HEK293 (cell line): ENCODE results near the gene KMO.

Source experiments
- CTCF ChIA-PET: fragments of 350-600 bp; formaldehyde crosslinking; extraction: SDS; loops from one replicate; lab custom pipeline; 2021; ENCODE audit warnings: antibody characterized with exemption; lab: Yijun Ruan, JAX
- POLR2A ChIA-PET: fragments of 300-600 bp; formaldehyde crosslinking; extraction: SDS; loops from one replicate; lab custom pipeline; 2020; ENCODE audit warnings: antibody characterized with exemption, inconsistent platforms; lab: Yijun Ruan, JAX
- H3K27ac ChIP-seq: fragments of 200-500 bp; sonication (Bioruptor generic); 2 replicates; pipeline ENCODE4 v1.5.1; 2014; ENCODE audit warnings: low read depth, low read length, control low read depth, inconsistent platforms; ENCODE audit errors: extremely low read depth
- H3K36me3 ChIP-seq, 2 experiments: fragments of 200-500 bp in 1 of 2; sonication (Bioruptor generic) in 1 of 2; 1 replicate in 1 of 2; 2 replicates in 1 of 2; pipeline ENCODE4 v1.5.1; 2014 to 2017; ENCODE audit warnings: inconsistent platforms in 2 of 2, low read length in 2 of 2; ENCODE audit not compliant: control insufficient read depth in 2 of 2, insufficient read depth in 1 of 2
- H3K4me1 ChIP-seq: fragments of 200-500 bp; sonication (Bioruptor generic); 2 replicates; pipeline ENCODE4 v1.5.1; 2014; ENCODE audit warnings: mild to moderate bottlenecking, low read length, inconsistent platforms; ENCODE audit not compliant: control insufficient read depth, insufficient read depth
- H3K4me3 ChIP-seq: 2 replicates; pipeline ENCODE4 v1.5.1; 2011; ENCODE audit warnings: low read depth, mild to moderate bottlenecking, control low read depth, low read length, moderate library complexity
- H3K9me3 ChIP-seq: fragments of 200-500 bp; sonication (Bioruptor generic); 2 replicates; pipeline ENCODE4 v1.5.1; 2014; ENCODE audit warnings: low read depth, low read length, inconsistent platforms; ENCODE audit not compliant: control insufficient read depth, insufficient read depth
- GLI2 ChIP-seq: fragments of 450-650 bp; formaldehyde crosslinking; IDR thresholded peaks from 2 replicates; pipeline ENCODE4; 2017; ENCODE audit warnings: missing biosample characterization, missing genetic modification characterization, low read depth, borderline replicate concordance
- GLIS1 ChIP-seq: fragments of 450-650 bp; formaldehyde crosslinking; IDR thresholded peaks from 2 replicates; pipeline ENCODE4 v1.5.1; 2016; ENCODE audit warnings: missing biosample characterization, missing genetic modification characterization
- IKZF3 ChIP-seq: fragments of 450-650 bp; IDR thresholded peaks from 2 replicates; pipeline ENCODE4 v1.5.0; 2018; ENCODE audit warnings: missing biosample characterization, mild to moderate bottlenecking, missing genetic modification characterization, moderate library complexity
- REPIN1 ChIP-seq: fragments of 450-650 bp; formaldehyde crosslinking; IDR thresholded peaks from 2 replicates; pipeline ENCODE4 v1.5.1; 2017; ENCODE audit warnings: missing biosample characterization, missing genetic modification characterization, low read depth
- SALL2 ChIP-seq: fragments of 450-650 bp; formaldehyde crosslinking; IDR thresholded peaks from 2 replicates; pipeline ENCODE4 v1.5.0; 2017; ENCODE audit warnings: missing biosample characterization, mild to moderate bottlenecking, missing genetic modification characterization, borderline replicate concordance
- SP7 ChIP-seq: fragments of 450-650 bp; formaldehyde crosslinking; IDR thresholded peaks from 2 replicates; pipeline ENCODE4 v1.5.1; 2016; ENCODE audit warnings: missing biosample characterization, missing genetic modification characterization
- YY1 ChIP-seq: fragments of 450-650 bp; formaldehyde crosslinking; IDR thresholded peaks from 2 replicates; pipeline ENCODE4 v1.5.1; 2018; ENCODE audit warnings: missing biosample characterization, missing genetic modification characterization
- ZBTB48 ChIP-seq: fragments of 450-650 bp; formaldehyde crosslinking; IDR thresholded peaks from 2 replicates; pipeline ENCODE4 v1.5.1; 2016; ENCODE audit warnings: missing biosample characterization, missing genetic modification characterization
- ZNF114 ChIP-seq: fragments of 450-650 bp; formaldehyde crosslinking; IDR thresholded peaks from 2 replicates; pipeline ENCODE4 v1.5.0; 2017; ENCODE audit warnings: missing biosample characterization, missing genetic modification characterization
- ZNF133 ChIP-seq: fragments of 450-650 bp; formaldehyde crosslinking; IDR thresholded peaks from 2 replicates; pipeline ENCODE4 v1.5.1; 2016; ENCODE audit warnings: missing biosample characterization, missing genetic modification characterization
- ZNF202 ChIP-seq: fragments of 450-650 bp; formaldehyde crosslinking; IDR thresholded peaks from 2 replicates; pipeline ENCODE4 v1.5.1; 2016; ENCODE audit warnings: missing biosample characterization, missing genetic modification characterization, borderline replicate concordance
- ZNF211 ChIP-seq: fragments of 450-650 bp; formaldehyde crosslinking; IDR thresholded peaks from 2 replicates; pipeline ENCODE4 v1.5.1; 2016; ENCODE audit warnings: low read depth, missing biosample characterization, missing genetic modification characterization
- ZNF354C ChIP-seq: fragments of 450-650 bp; formaldehyde crosslinking; IDR thresholded peaks from 2 replicates; pipeline ENCODE4 v1.5.1; 2016; ENCODE audit warnings: missing biosample characterization, missing genetic modification characterization, low read depth, borderline replicate concordance
- ZNF37A ChIP-seq: fragments of 450-650 bp; IDR thresholded peaks from 2 replicates; pipeline ENCODE4 v1.5.1; 2018; ENCODE audit warnings: missing biosample characterization, missing genetic modification characterization
- ZNF416 ChIP-seq: fragments of 450-650 bp; formaldehyde crosslinking; IDR thresholded peaks from 2 replicates; pipeline ENCODE4 v1.5.1; 2016; ENCODE audit warnings: missing biosample characterization, missing genetic modification characterization
- ZNF426 ChIP-seq: fragments of 450-650 bp; formaldehyde crosslinking; IDR thresholded peaks from 2 replicates; pipeline ENCODE4 v1.5.1; 2017; ENCODE audit warnings: missing biosample characterization, missing genetic modification characterization, mild to moderate bottlenecking, inconsistent platforms, moderate library complexity
- ZNF449 ChIP-seq: fragments of 450-650 bp; formaldehyde crosslinking; IDR thresholded peaks from 2 replicates; pipeline ENCODE4 v1.5.1; 2017; ENCODE audit warnings: missing biosample characterization, mild to moderate bottlenecking, missing genetic modification characterization, moderate library complexity
- ZNF501 ChIP-seq: fragments of 450-650 bp; formaldehyde crosslinking; IDR thresholded peaks from 2 replicates; pipeline ENCODE4 v1.5.1; 2016; ENCODE audit warnings: missing biosample characterization, missing genetic modification characterization
- ZNF560 ChIP-seq: fragments of 450-650 bp; formaldehyde crosslinking; IDR thresholded peaks from 2 replicates; pipeline ENCODE4 v1.5.1; 2017; ENCODE audit warnings: missing biosample characterization, missing genetic modification characterization, borderline replicate concordance
- ZNF610 ChIP-seq: fragments of 450-650 bp; formaldehyde crosslinking; IDR thresholded peaks from 2 replicates; pipeline ENCODE4 v1.5.1; 2016; ENCODE audit warnings: missing biosample characterization, missing genetic modification characterization, borderline replicate concordance
- ZNF701 ChIP-seq: fragments of 450-650 bp; formaldehyde crosslinking; IDR thresholded peaks from 2 replicates; pipeline ENCODE4 v1.5.1; 2016; ENCODE audit warnings: missing biosample characterization, missing genetic modification characterization
- ZNF704 ChIP-seq: fragments of 450-650 bp; formaldehyde crosslinking; IDR thresholded peaks from 2 replicates; pipeline ENCODE4 v1.5.1; 2016; ENCODE audit warnings: missing biosample characterization, missing genetic modification characterization
- ZNF843 ChIP-seq: fragments of 450-650 bp; formaldehyde crosslinking; IDR thresholded peaks from 2 replicates; pipeline ENCODE4 v1.5.1; 2016; ENCODE audit warnings: missing biosample characterization, missing genetic modification characterization

KMO gene

GRCh38 chr1:241614144-241614543 is 82.0 kb downstream of the KMO start:
- Histone ChIP-seq H3K4me1 (no peaks in the 10 kb centered on the region), H3K27ac (no peak overlapping the region), H3K4me3 (no peak overlapping the region), H3K9me3 (no peaks in the 10 kb centered on the region), H3K36me3 (no peaks in the 10 kb centered on the region)
- CTCF ChIA-PET, result interaction anchor here (0.7 to 2.4 kb wide), 2 partner anchors 13 to 221 kb away, joined by 3 to 14 read pairs; no protein-coding TSS in a partner anchor
- TF ChIP-seq ZNF701 (tag by site-specific recombination), result no peak
- TF ChIP-seq ZBTB48 (tag by site-specific recombination), result no peak
- TF ChIP-seq ZNF704 (tag by site-specific recombination), result no peak
- POLR2A ChIA-PET, result no interaction called here

GRCh38 chr1:241614572-241614971 is 82.4 kb downstream of the KMO start:
- POLR2A ChIA-PET, result no interaction called here
- H3K36me3 ChIP-seq, result no peaks in the 10 kb centered on the region
- TF ChIP-seq ZNF416, result no peak
- no peak for TF ChIP-seq IKZF3
- no peak for TF ChIP-seq ZNF114 (tag by site-specific recombination)
- no peak for TF ChIP-seq ZNF560 (tag by site-specific recombination)
- TF ChIP-seq ZNF701 (tag by site-specific recombination), result no peak
- no peak for TF ChIP-seq ZBTB48 (tag by site-specific recombination)
- TF ChIP-seq SALL2 (tag by site-specific recombination), result no peak
- TF ChIP-seq ZNF843 (tag by site-specific recombination), result no peak
- TF ChIP-seq YY1, result no peak
- TF ChIP-seq, all 188 proteins: peak for 0
- Histone ChIP-seq H3K4me3 (no peak overlapping the region), H3K4me1 (no peaks in the 10 kb centered on the region), H3K9me3 (no peaks in the 10 kb centered on the region), H3K27ac (no peak overlapping the region)
- CTCF ChIA-PET, result interaction anchor here (0.7 to 2.4 kb wide), 3 partner anchors 12 to 220 kb away, joined by 3 to 14 read pairs (median 7); no protein-coding TSS in a partner anchor

GRCh38 chr1:241615043-241615974 is 83.1 kb downstream of the KMO start:
- CTCF ChIA-PET, result interaction anchor here (0.7 to 2.4 kb wide), 3 partner anchors 12 to 220 kb away, joined by 3 to 14 read pairs (median 7); no protein-coding TSS in a partner anchor
- no peak for TF ChIP-seq ZNF202 (tag by site-specific recombination)
- TF ChIP-seq ZNF449 (tag by site-specific recombination), result no peak
- TF ChIP-seq, all 188 proteins: peak for 0
- Histone ChIP-seq H3K9me3 (no peaks in the 10 kb centered on the region), H3K4me1 (no peaks in the 10 kb centered on the region), H3K4me3 (no peak overlapping the region), H3K27ac (no peak overlapping the region), H3K36me3 (no peaks in the 10 kb centered on the region)
- POLR2A ChIA-PET, result interaction anchor here (1.2 kb wide), 1 partner anchor 25 kb away, joined by 4 read pairs; the partner anchor contains the start of genes CHML and OPN3

- POLR2A ChIA-PET, result no interaction called here
- Histone ChIP-seq H3K27ac (no peak overlapping the region), H3K9me3 (no peaks in the 10 kb centered on the region), H3K4me3 (no peak overlapping the region), H3K36me3 (no peaks in the 10 kb centered on the region), H3K4me1 (no peaks in the 10 kb centered on the region)
- CTCF ChIA-PET, result interaction anchor here (0.7 to 2.0 kb wide), 3 partner anchors 10 to 220 kb away, joined by 3 to 5 read pairs (median 4); no protein-coding TSS in a partner anchor
- TF ChIP-seq ZNF133 (tag by site-specific recombination) (no peak), GLI2 (tag by site-specific recombination) (no peak), ZNF610 (tag by site-specific recombination) (no peak), GLIS1 (tag by site-specific recombination) (no peak), ZNF354C (tag by site-specific recombination) (no peak), ZNF37A (tag by site-specific recombination) (no peak), REPIN1 (tag by site-specific recombination) (no peak), ZNF211 (tag by site-specific recombination) (no peak), ZNF501 (no peak), ZNF704 (tag by site-specific recombination) (no peak), ZNF426 (tag by site-specific recombination) (no peak), SP7 (tag by site-specific recombination) (no peak)
These were observed 85.2 kb downstream of the KMO start for GRCh38 chr1:241617426-241617825.
